ENCODE results near the gene HECTD1. TPM values are rescaled to one million over a fixed set of nuclear protein-coding genes. Genes with fewer than 3 reads are reported as not detected.

HECTD1 gene
- total and polyA plus RNA-seq, 2 donors: 66.8 to 364 TPM

DNA sequence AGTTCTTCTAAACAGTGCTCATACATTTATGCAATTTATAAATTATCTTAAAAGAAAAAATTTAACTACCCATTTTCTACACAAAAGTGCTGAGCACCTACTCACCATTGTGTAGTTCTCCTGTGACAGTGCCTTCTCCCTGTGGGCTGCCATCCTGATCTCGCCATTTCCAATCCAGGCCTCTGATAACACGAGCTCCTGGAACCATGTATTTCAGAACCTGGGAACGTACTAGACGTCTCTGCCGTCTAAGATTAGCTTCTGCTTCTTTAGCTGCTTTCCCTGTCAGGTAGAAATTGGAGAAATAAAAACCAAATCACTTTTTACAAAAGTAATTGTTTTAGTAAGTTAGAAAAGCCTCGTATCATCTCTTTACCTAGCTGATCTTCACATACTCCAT lies 74.5 kb downstream of the HECTD1 start:
- Histone ChIP-seq H3K4me3 (ENCODE audit: low read depth, low read length) (no peak overlapping the region), H3K27ac (ENCODE audit: low read depth) (no peak overlapping the region), H3K4me1 (ENCODE audit: insufficient read depth) (no peaks in the 10 kb centered on the region), H3K36me3 (ENCODE audit: insufficient read depth) (peaks cover 8% of the 10 kb centered on the region)
- 89% methylated on average over 6 of the region's 6 CpGs for WGBS
- DNase-seq (ENCODE audit: extremely low spot score): no peak

- Histone ChIP-seq H3K4me1 (ENCODE audit: insufficient read depth) (no peaks in the 10 kb centered on the region), H3K36me3 (ENCODE audit: insufficient read depth) (peaks cover 3% of the 10 kb centered on the region), H3K4me3 (ENCODE audit: low read depth, low read length) (no peak overlapping the region), H3K27ac (ENCODE audit: low read depth) (no peak overlapping the region)
- 90% methylated on average over 18 of the region's 18 CpGs for WGBS
- DNase-seq (ENCODE audit: extremely low spot score): no peak
These were observed 78.7 kb downstream of the HECTD1 start for GRCh38 chr14:31128601-31129526.

GRCh38 chr14:31127690-31128089 lies 79.9 kb downstream of the HECTD1 start:
- Histone ChIP-seq H3K4me1 (ENCODE audit: insufficient read depth) (no peaks in the 10 kb centered on the region), H3K27ac (ENCODE audit: low read depth) (no peak overlapping the region), H3K36me3 (ENCODE audit: insufficient read depth) (no peaks in the 10 kb centered on the region), H3K4me3 (ENCODE audit: low read depth, low read length) (no peak overlapping the region)
- no peak for DNase-seq (ENCODE audit: extremely low spot score)

DNA sequence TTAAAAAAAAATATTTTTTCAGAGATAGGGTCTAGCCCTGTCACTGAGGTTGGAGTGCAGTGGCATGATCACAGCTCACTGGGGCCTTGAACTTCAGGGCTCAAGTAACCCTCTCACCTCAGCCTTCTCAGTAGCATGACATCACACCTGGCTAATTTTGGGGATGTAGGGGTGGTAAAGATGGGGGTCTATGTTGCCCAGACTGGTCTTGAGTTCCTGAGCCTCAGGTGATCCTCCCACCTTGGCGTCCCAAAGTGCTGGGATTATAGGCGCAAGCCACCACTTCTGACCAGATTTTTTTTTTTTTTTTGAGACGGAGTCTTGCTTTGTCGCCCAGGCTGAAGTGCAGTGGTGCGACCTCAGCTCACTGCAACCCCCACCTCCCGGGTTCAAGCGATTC lies 80.9 kb downstream of the HECTD1 start:
- no peaks in the 10 kb centered on the region for H3K36me3 ChIP-seq (ENCODE audit: insufficient read depth)
- H3K4me1 ChIP-seq (ENCODE audit: insufficient read depth): no peaks in the 10 kb centered on the region
- DNase-seq (ENCODE audit: extremely low spot score): no peak
- WGBS: 97% methylated on average over 7 of the region's 7 CpGs
- no peak overlapping the region for H3K27ac ChIP-seq (ENCODE audit: low read depth)
- no peak overlapping the region for H3K4me3 ChIP-seq (ENCODE audit: low read depth, low read length)

GRCh38 chr14:31125231-31125630 lies 82.4 kb downstream of the HECTD1 start:
- H3K36me3 ChIP-seq (ENCODE audit: insufficient read depth): no peaks in the 10 kb centered on the region
- 81% methylated on average over 6 of the region's 6 CpGs for WGBS
- H3K4me3 ChIP-seq (ENCODE audit: low read depth, low read length): no peak overlapping the region
- no peaks in the 10 kb centered on the region for H3K4me1 ChIP-seq (ENCODE audit: insufficient read depth)
- no peak overlapping the region for H3K27ac ChIP-seq (ENCODE audit: low read depth)
- DNase-seq (ENCODE audit: extremely low spot score): no peak

- Histone ChIP-seq H3K4me1 (ENCODE audit: insufficient read depth) (no peaks in the 10 kb centered on the region), H3K4me3 (ENCODE audit: low read depth, low read length) (no peak overlapping the region), H3K36me3 (ENCODE audit: insufficient read depth) (no peaks in the 10 kb centered on the region), H3K27ac (ENCODE audit: low read depth) (no peak overlapping the region)
- no peak for DNase-seq (ENCODE audit: extremely low spot score)
- 92% methylated on average over 3 of the region's 3 CpGs for WGBS
These were observed 83.4 kb downstream of the HECTD1 start for GRCh38 chr14:31124197-31124596.

- no peak for DNase-seq (ENCODE audit: extremely low spot score)
- 84% methylated on average over 4 of the region's 4 CpGs for WGBS
- Histone ChIP-seq H3K4me3 (ENCODE audit: low read depth, low read length) (no peak overlapping the region), H3K27ac (ENCODE audit: low read depth) (no peak overlapping the region), H3K4me1 (ENCODE audit: insufficient read depth) (no peaks in the 10 kb centered on the region), H3K36me3 (ENCODE audit: insufficient read depth) (peaks cover 2% of the 10 kb centered on the region)
These were observed 84.7 kb downstream of the HECTD1 start for GRCh38 chr14:31122921-31123320.

GRCh38 chr14:31122098-31122611 lies 85.4 kb downstream of the HECTD1 start:
- 76% methylated on average over 8 of the region's 8 CpGs for WGBS
- no peak for DNase-seq (ENCODE audit: extremely low spot score)
- Histone ChIP-seq H3K4me1 (ENCODE audit: insufficient read depth) (no peaks in the 10 kb centered on the region), H3K36me3 (ENCODE audit: insufficient read depth) (peaks cover 2% of the 10 kb centered on the region), H3K27ac (ENCODE audit: low read depth) (no peak overlapping the region), H3K4me3 (ENCODE audit: low read depth, low read length) (no peak overlapping the region)

- 65% methylated on average over 3 of the region's 3 CpGs for WGBS
- H3K36me3 ChIP-seq (ENCODE audit: insufficient read depth): peaks cover 2% of the 10 kb centered on the region
- no peak for DNase-seq (ENCODE audit: extremely low spot score)
- H3K4me3 ChIP-seq (ENCODE audit: low read depth, low read length): no peak overlapping the region
- no peaks in the 10 kb centered on the region for H3K4me1 ChIP-seq (ENCODE audit: insufficient read depth)
- H3K27ac ChIP-seq (ENCODE audit: low read depth): no peak overlapping the region
These were observed 88.7 kb downstream of the HECTD1 start for GRCh38 chr14:31118892-31119291.

DNA sequence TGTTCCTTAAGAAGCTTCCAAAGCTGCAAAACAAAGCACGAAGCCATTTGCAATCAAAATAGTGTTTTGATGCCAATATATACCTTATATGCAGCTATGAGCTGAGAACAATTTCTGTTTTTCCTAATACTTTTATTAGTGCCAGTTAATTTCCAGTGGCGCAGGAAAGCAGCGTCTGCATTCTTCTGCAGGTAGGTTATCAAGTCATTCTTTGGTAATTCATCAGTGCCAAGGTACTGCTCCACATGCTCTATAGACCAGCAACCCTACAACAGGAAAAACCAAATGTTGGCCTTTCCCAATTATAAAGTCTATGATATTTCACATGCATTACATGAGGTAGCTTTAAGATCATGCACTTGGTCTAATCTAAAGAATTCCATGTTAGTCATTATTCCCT lies 93.8 kb downstream of the HECTD1 start:
- Histone ChIP-seq H3K27ac (ENCODE audit: low read depth) (no peak overlapping the region), H3K4me1 (ENCODE audit: insufficient read depth) (no peaks in the 10 kb centered on the region), H3K4me3 (ENCODE audit: low read depth, low read length) (no peak overlapping the region), H3K36me3 (ENCODE audit: insufficient read depth) (peaks cover 6% of the 10 kb centered on the region)
- WGBS: 96% methylated on average over 3 of the region's 3 CpGs
- DNase-seq (ENCODE audit: extremely low spot score): no peak

DNA sequence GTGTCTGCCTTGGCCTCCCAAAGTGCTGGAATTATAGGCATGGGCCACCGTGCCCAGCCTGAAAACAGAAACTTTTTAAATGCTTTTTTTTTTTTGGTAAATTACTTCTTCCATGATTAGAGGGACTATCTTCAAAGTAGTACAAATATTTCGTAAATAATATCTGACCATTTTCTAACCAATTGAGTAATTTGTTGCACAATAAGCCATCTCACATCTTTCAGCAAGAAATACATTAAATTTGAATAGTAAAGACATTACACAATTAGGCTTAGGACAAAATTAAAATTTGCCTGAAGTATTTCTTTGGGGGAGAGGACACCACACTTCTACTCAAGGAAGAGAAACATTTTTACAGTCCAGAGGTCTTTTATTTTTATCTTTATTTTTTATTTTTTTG lies 96.7 kb downstream of the HECTD1 start:
- Histone ChIP-seq H3K36me3 (ENCODE audit: insufficient read depth) (peaks cover 8% of the 10 kb centered on the region), H3K4me3 (ENCODE audit: low read depth, low read length) (no peak overlapping the region), H3K27ac (ENCODE audit: low read depth) (no peak overlapping the region), H3K4me1 (ENCODE audit: insufficient read depth) (no peaks in the 10 kb centered on the region)
- DNase-seq (ENCODE audit: extremely low spot score): no peak
- 94% methylated on average over 2 of the region's 2 CpGs for WGBS

GRCh38 chr14:31109257-31109656 lies 98.3 kb downstream of the HECTD1 start:
- Histone ChIP-seq H3K36me3 (ENCODE audit: insufficient read depth) (peaks cover 8% of the 10 kb centered on the region), H3K27ac (ENCODE audit: low read depth) (no peak overlapping the region), H3K4me3 (ENCODE audit: low read depth, low read length) (no peak overlapping the region), H3K4me1 (ENCODE audit: insufficient read depth) (no peaks in the 10 kb centered on the region)
- WGBS: 93% methylated on average over 11 of the region's 11 CpGs
- no peak for DNase-seq (ENCODE audit: extremely low spot score)

GRCh38 chr14:31106768-31107167 lies 100.8 kb downstream of the HECTD1 start:
- WGBS: 86% methylated on average over 3 of the region's 3 CpGs
- Histone ChIP-seq H3K4me3 (ENCODE audit: low read depth, low read length) (no peak overlapping the region), H3K4me1 (ENCODE audit: insufficient read depth) (no peaks in the 10 kb centered on the region), H3K27ac (ENCODE audit: low read depth) (no peak overlapping the region), H3K36me3 (ENCODE audit: insufficient read depth) (peaks cover 1% of the 10 kb centered on the region)
- DNase-seq (ENCODE audit: extremely low spot score): no peak

- H3K4me3 ChIP-seq (ENCODE audit: low read depth, low read length): no peak overlapping the region
- no peak for DNase-seq (ENCODE audit: extremely low spot score)
- peaks cover 3% of the 10 kb centered on the region for H3K36me3 ChIP-seq (ENCODE audit: insufficient read depth)
These were observed 110.5 kb downstream of the HECTD1 start for GRCh38 chr14:31097081-31097480.

More at GRCh38 chr14:31097081-31097480, 110.5 kb downstream of the HECTD1 start:
- 94% methylated on average over 1 of the region's 1 CpG for WGBS
- Histone ChIP-seq H3K27ac (ENCODE audit: low read depth) (no peak overlapping the region), H3K4me1 (ENCODE audit: insufficient read depth) (no peaks in the 10 kb centered on the region)

Data from urinary bladder (tissue), 4 donors.